Astrocyte (in vitro differentiated cells and primary cell): Measurements from ENCODE around the gene BABAM1. TPM values are rescaled to one million over a fixed set of nuclear protein-coding genes. Genes with fewer than 3 reads are reported as not detected.
A peak's percentile ranks its signal among the peaks of the same experiment; 100 is the strongest.

Experiments used
- DNase-seq: peaks from one replicate; pipeline ENCODE4 v3.0.0-alpha.2; 2010; ENCODE audit warnings: low read depth
- FAIRE-seq: peaks from 2 replicates; lab custom pipeline; 2011; peaks lifted over from hg19 to GRCh38; lab: Jason Lieb, UNC
- H2AFZ ChIP-seq: 2 replicates; pipeline ENCODE4 v1.6.0; 2012; ENCODE audit warnings: low read depth, low read length, inconsistent platforms
- H3K27ac ChIP-seq: 2 replicates; pipeline ENCODE4 v1.5.1; 2011; ENCODE audit warnings: low read depth, low read length, inconsistent platforms
- H3K27me3 ChIP-seq: 2 replicates; pipeline ENCODE4 v1.6.0; 2011; ENCODE audit warnings: low read length, inconsistent platforms; ENCODE audit not compliant: insufficient read depth
- H3K36me3 ChIP-seq: 2 replicates; pipeline ENCODE4 v1.5.1; 2011; ENCODE audit warnings: low read length, inconsistent platforms; ENCODE audit not compliant: insufficient read depth
- H3K4me1 ChIP-seq: 2 replicates; pipeline ENCODE4 v1.5.1; 2011; ENCODE audit warnings: low read length, inconsistent platforms; ENCODE audit not compliant: insufficient read depth
- H3K4me2 ChIP-seq: 2 replicates; pipeline ENCODE4 v1.6.0; 2012; ENCODE audit warnings: low read length, inconsistent platforms
- H3K4me3 ChIP-seq: 2 replicates; pipeline ENCODE4 v1.5.1; 2011; ENCODE audit warnings: low read depth, mild to moderate bottlenecking, low read length, inconsistent platforms; ENCODE audit not compliant: insufficient read depth
- H3K79me2 ChIP-seq: 2 replicates; pipeline ENCODE4 v1.6.0; 2012; ENCODE audit warnings: mild to moderate bottlenecking, low read length, inconsistent platforms; ENCODE audit not compliant: insufficient read depth
- H3K9ac ChIP-seq: 2 replicates; pipeline ENCODE4 v1.6.0; 2012; ENCODE audit warnings: mild to moderate bottlenecking, low read length, inconsistent platforms
- H3K9me3 ChIP-seq: 2 replicates; pipeline ENCODE4 v1.5.1; 2012; ENCODE audit warnings: low read depth, mild to moderate bottlenecking, low read length, inconsistent platforms; ENCODE audit not compliant: insufficient read depth
- H4K20me1 ChIP-seq: 2 replicates; pipeline ENCODE4 v1.6.0; 2012; ENCODE audit warnings: low read length, inconsistent platforms; ENCODE audit not compliant: insufficient read depth
- H3K27ac Mint-ChIP-seq: one replicate; pipeline ENCODE4 v1.8.0; 2021; ENCODE audit warnings: mild to moderate bottlenecking, mixed read lengths; ENCODE audit not compliant: unreplicated experiment
- H3K27me3 Mint-ChIP-seq: one replicate; pipeline ENCODE4 v1.8.0; 2021; ENCODE audit warnings: low read depth, mixed read lengths; ENCODE audit not compliant: unreplicated experiment
- H3K36me3 Mint-ChIP-seq: one replicate; pipeline ENCODE4 v1.8.0; 2021; ENCODE audit warnings: low read depth, mixed read lengths; ENCODE audit not compliant: unreplicated experiment
- H3K4me1 Mint-ChIP-seq: one replicate; pipeline ENCODE4 v1.8.0; 2021; ENCODE audit warnings: low read depth, mixed read lengths; ENCODE audit not compliant: unreplicated experiment
- H3K4me3 Mint-ChIP-seq: one replicate; pipeline ENCODE4 v1.8.0; 2021; ENCODE audit warnings: mild to moderate bottlenecking, moderate library complexity, mixed read lengths; ENCODE audit not compliant: unreplicated experiment
- H3K9me3 Mint-ChIP-seq: one replicate; pipeline ENCODE4 v1.8.0; 2021; ENCODE audit warnings: mild to moderate bottlenecking, mixed read lengths; ENCODE audit not compliant: unreplicated experiment
- EZH2 ChIP-seq: IDR thresholded peaks from 2 replicates; pipeline ENCODE4 v1.6.1; 2012; ENCODE audit warnings: mild to moderate bottlenecking, low read length, inconsistent platforms; ENCODE audit not compliant: insufficient read depth
- total RNA-seq: library from RNA; stranded (reverse); gene quantifications from 2 replicates; pipeline ENCODE4 v1.2.1, GENCODE V29; 2021
- TF ChIP-seq, protein P1 (sequence below): IDR thresholded peaks from 2 replicates; pipeline ENCODE4 v1.5.1; 2011; ENCODE audit warnings: low read depth, mild to moderate bottlenecking, inconsistent platforms, low read length, moderate library complexity; ENCODE audit not compliant: insufficient read depth

BABAM1 gene
- total RNA-seq, 1 donor from 2014 or later: 112 TPM

DNA sequence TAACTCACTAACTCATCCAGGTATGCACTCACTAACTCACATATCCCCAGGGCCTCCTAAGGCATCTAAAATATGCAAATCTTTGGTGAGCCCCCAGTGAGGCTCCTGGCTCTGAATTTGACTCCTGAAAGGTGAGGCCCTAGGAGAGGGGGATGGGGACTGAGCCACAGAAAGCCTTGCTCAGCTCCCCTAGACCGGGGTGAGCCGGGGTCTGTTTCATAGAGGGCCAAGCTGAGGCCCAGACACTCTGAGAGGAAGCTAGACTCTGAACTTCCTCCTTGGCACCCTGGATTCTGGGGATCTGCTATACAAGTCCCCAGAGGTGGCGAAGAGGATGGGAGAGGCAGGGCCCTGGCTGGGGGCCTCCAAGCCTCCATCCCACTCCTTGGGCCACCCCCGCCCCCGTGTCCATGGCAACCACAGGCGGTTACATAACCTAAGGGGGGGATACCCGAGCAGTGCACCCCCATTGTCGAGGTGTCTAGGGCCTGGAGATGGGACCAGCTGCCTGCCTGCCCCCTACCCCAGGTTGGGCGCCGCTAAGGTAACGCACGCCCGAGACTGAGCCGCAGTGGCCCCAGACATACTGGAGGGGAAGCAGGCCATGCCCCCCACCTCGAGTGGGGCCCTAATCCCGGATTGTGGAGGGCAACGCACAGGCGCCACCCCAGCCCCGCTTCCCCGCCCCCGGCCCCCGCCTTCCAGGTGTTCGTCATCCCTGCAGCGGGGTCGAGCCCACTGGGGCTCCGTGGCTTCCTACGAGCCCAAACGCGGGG is 35.3 kb downstream of the BABAM1 start:
- no peaks in the 10 kb centered on the region for H3K9me3 ChIP-seq
- H3K4me2 ChIP-seq: peak overlapping the region; percentile 87
- H3K4me3 ChIP-seq: peak overlapping the region; percentile 57
- FAIRE-seq (no peak), DNase-seq (no peak)
- Mint-ChIP-seq H3K4me1 (peaks cover 1% of the 10 kb centered on the region), H3K4me3 (peak overlapping the region; percentile 78), H3K27ac (no peak overlapping the region), H3K9me3 (no peaks in the 10 kb centered on the region), H3K27me3 (no peaks in the 10 kb centered on the region), H3K36me3 (peaks cover 2% of the 10 kb centered on the region)
- TF ChIP-seq, protein P1, sequence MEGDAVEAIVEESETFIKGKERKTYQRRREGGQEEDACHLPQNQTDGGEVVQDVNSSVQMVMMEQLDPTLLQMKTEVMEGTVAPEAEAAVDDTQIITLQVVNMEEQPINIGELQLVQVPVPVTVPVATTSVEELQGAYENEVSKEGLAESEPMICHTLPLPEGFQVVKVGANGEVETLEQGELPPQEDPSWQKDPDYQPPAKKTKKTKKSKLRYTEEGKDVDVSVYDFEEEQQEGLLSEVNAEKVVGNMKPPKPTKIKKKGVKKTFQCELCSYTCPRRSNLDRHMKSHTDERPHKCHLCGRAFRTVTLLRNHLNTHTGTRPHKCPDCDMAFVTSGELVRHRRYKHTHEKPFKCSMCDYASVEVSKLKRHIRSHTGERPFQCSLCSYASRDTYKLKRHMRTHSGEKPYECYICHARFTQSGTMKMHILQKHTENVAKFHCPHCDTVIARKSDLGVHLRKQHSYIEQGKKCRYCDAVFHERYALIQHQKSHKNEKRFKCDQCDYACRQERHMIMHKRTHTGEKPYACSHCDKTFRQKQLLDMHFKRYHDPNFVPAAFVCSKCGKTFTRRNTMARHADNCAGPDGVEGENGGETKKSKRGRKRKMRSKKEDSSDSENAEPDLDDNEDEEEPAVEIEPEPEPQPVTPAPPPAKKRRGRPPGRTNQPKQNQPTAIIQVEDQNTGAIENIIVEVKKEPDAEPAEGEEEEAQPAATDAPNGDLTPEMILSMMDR: no peak
- TF ChIP-seq EZH2: no peak
- H3K79me2 ChIP-seq: peaks cover 7% of the 10 kb centered on the region
- H3K27me3 ChIP-seq: no peaks in the 10 kb centered on the region
- no peak overlapping the region for H3K27ac ChIP-seq
- peak overlapping the region; percentile 75 for H3K9ac ChIP-seq
- H2AFZ ChIP-seq: peak overlapping the region; percentile 67
- H3K4me1 ChIP-seq: peaks cover 12% of the 10 kb centered on the region
- no peaks in the 10 kb centered on the region for H3K36me3 ChIP-seq
- H4K20me1 ChIP-seq: peaks cover 3% of the 10 kb centered on the region

DNA sequence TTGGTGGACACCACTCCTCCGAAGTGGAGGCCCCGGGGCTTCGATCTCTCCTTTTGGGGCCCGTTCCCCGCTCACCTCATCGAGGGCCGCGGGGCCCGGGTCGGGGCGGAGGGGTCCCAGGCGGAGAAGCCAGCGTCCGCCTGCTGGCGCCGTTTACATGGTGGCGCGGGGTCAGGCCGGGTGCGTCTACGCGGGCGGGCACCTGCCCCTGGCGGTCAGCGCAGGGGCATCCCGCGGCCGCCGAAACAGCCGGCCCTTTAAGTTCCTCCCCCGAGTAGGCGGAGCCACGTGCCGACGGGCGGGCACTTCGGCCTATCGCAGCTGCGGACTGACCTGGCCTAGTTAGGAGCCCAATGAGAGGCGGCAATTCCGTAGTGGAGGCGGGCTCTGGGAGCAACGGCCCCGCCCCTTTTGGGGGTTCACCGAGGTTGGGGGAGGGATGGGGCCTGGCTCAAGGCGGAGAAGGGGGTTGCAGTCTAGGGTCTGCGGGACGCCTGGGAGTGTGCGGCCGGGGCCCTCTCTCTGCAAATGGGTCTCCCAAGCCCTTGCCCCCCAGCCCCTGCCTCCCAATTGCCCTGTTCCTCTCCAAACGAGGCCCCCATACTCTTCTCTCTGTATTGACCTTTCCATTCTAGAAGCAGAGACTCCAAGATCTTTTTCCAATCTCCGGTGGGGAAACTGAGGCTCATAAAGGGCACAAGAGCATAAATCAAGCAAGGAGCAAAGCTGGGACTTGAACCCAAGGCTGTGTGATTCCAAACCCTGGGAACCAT is 36.1 kb downstream of the BABAM1 start, which contains the start of gene ABHD8:
Gene ABHD8 (minus strand): TSS at position 259 of the 773 bp plus-strand sequence. CDS start 1,809 bp downstream, outside the sequence.
- no peak within 1 kb of the TSS for H3K27ac Mint-ChIP-seq
- peak within 1 kb of the TSS; percentile 57 for H3K4me3 ChIP-seq
- no peak within 1 kb of the TSS for H3K27ac ChIP-seq
- H3K9me3 Mint-ChIP-seq: no peaks in the 10 kb centered on the region
- peaks cover 12% of the 10 kb centered on the region for H3K4me1 ChIP-seq
- peaks cover 2% of the 10 kb centered on the region for H3K36me3 Mint-ChIP-seq
- H3K79me2 ChIP-seq: peaks cover 7% of the 10 kb centered on the region
- peak within 1 kb of the TSS; percentile 75 for H3K9ac ChIP-seq
- no peaks in the 10 kb centered on the region for H3K9me3 ChIP-seq
- H2AFZ ChIP-seq: peak within 1 kb of the TSS; percentile 67
- peaks cover 1% of the 10 kb centered on the region for H3K4me1 Mint-ChIP-seq
- FAIRE-seq (no peak), DNase-seq (peak; percentile 81)
- peaks cover 3% of the 10 kb centered on the region for H4K20me1 ChIP-seq
- TF ChIP-seq, protein P1: no peak
- no peak for TF ChIP-seq EZH2
- H3K4me3 Mint-ChIP-seq: peak within 1 kb of the TSS; percentile 78
- peak within 1 kb of the TSS; percentile 87 for H3K4me2 ChIP-seq
- H3K36me3 ChIP-seq: no peaks in the 10 kb centered on the region
- H3K27me3 Mint-ChIP-seq: no peaks in the 10 kb centered on the region
- H3K27me3 ChIP-seq: no peaks in the 10 kb centered on the region
